Nephron progenitor cell (in vitro differentiated cells): ENCODE measurements around the gene TELO2.

Experiments used
- DNase-seq: peaks from one replicate; pipeline ENCODE4 v3.0.0; 2021
- H3K27ac Mint-ChIP-seq: 2 replicates; pipeline ENCODE4 v1.8.0; 2021; ENCODE audit warnings: mild to moderate bottlenecking, moderate library complexity, mixed read lengths
- H3K27me3 Mint-ChIP-seq: 2 replicates; pipeline ENCODE4 v1.8.0; 2021; ENCODE audit warnings: mild to moderate bottlenecking, low read depth, mixed read lengths; ENCODE audit not compliant: poor library complexity
- H3K36me3 Mint-ChIP-seq: 2 replicates; pipeline ENCODE4 v1.8.0; 2021; ENCODE audit warnings: low read depth, mixed read lengths
- H3K4me1 Mint-ChIP-seq: 2 replicates; pipeline ENCODE4 v1.8.0; 2021; ENCODE audit warnings: mixed read lengths
- H3K4me3 Mint-ChIP-seq: 2 replicates; pipeline ENCODE4 v1.8.0; 2021; ENCODE audit warnings: mild to moderate bottlenecking, moderate library complexity, mixed read lengths
- H3K9me3 Mint-ChIP-seq: 2 replicates; pipeline ENCODE4 v1.8.0; 2021; ENCODE audit warnings: mild to moderate bottlenecking, moderate library complexity, mixed read lengths
- TF ChIP-seq, protein P1 (sequence below): fragments of 200-600 bp; sonication (generic); IDR thresholded peaks from 2 replicates; pipeline ENCODE4 v1.5.0; 2021; ENCODE audit warnings: antibody characterized with exemption

The TELO2 gene

GRCh38 chr16:1499756-1500464 lies 6.8 kb downstream of the TELO2 start:
- no peak overlapping the region for H3K27ac Mint-ChIP-seq
- no peaks in the 10 kb centered on the region for H3K4me1 Mint-ChIP-seq
- H3K4me3 Mint-ChIP-seq: no peak overlapping the region
- TF ChIP-seq, protein P1, sequence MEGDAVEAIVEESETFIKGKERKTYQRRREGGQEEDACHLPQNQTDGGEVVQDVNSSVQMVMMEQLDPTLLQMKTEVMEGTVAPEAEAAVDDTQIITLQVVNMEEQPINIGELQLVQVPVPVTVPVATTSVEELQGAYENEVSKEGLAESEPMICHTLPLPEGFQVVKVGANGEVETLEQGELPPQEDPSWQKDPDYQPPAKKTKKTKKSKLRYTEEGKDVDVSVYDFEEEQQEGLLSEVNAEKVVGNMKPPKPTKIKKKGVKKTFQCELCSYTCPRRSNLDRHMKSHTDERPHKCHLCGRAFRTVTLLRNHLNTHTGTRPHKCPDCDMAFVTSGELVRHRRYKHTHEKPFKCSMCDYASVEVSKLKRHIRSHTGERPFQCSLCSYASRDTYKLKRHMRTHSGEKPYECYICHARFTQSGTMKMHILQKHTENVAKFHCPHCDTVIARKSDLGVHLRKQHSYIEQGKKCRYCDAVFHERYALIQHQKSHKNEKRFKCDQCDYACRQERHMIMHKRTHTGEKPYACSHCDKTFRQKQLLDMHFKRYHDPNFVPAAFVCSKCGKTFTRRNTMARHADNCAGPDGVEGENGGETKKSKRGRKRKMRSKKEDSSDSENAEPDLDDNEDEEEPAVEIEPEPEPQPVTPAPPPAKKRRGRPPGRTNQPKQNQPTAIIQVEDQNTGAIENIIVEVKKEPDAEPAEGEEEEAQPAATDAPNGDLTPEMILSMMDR: no peak
- no peaks in the 10 kb centered on the region for H3K27me3 Mint-ChIP-seq
- no peak for DNase-seq
- H3K9me3 Mint-ChIP-seq: no peaks in the 10 kb centered on the region
- H3K36me3 Mint-ChIP-seq: peaks cover 22% of the 10 kb centered on the region

- H3K4me1 Mint-ChIP-seq: no peaks in the 10 kb centered on the region
- no peak overlapping the region for H3K4me3 Mint-ChIP-seq
- DNase-seq: no peak
- TF ChIP-seq, protein P1: no peak
- H3K9me3 Mint-ChIP-seq: no peaks in the 10 kb centered on the region
- no peaks in the 10 kb centered on the region for H3K27me3 Mint-ChIP-seq
- peaks cover 22% of the 10 kb centered on the region for H3K36me3 Mint-ChIP-seq
- no peak overlapping the region for H3K27ac Mint-ChIP-seq
These were observed 7.4 kb downstream of the TELO2 start for GRCh38 chr16:1500465-1501150.

DNA sequence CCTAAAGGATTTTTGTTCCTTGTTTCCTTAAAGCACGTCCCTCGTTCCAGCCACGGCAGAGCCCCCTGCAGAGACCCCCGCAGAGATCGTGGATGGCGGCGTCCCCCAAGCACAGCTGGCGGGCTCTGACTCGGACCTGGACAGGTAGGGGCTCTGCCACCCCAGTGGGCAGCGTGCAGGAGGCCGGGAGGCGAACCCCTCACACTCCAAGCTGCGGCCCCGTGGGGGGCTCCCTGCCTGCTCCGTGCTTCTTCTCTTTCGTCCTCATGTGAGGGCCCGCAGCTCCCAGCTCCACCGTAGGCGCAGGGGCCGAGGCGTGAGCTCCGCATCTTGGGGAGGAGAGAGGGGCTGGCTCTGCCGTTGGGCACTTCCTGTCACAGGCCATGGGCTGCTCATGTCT lies 8.5 kb downstream of the TELO2 start:
- Mint-ChIP-seq H3K27ac (no peak overlapping the region), H3K9me3 (no peaks in the 10 kb centered on the region), H3K4me1 (no peaks in the 10 kb centered on the region), H3K36me3 (peaks cover 22% of the 10 kb centered on the region), H3K27me3 (no peaks in the 10 kb centered on the region), H3K4me3 (no peak overlapping the region)
- TF ChIP-seq, protein P1: no peak
- DNase-seq: no peak

DNA sequence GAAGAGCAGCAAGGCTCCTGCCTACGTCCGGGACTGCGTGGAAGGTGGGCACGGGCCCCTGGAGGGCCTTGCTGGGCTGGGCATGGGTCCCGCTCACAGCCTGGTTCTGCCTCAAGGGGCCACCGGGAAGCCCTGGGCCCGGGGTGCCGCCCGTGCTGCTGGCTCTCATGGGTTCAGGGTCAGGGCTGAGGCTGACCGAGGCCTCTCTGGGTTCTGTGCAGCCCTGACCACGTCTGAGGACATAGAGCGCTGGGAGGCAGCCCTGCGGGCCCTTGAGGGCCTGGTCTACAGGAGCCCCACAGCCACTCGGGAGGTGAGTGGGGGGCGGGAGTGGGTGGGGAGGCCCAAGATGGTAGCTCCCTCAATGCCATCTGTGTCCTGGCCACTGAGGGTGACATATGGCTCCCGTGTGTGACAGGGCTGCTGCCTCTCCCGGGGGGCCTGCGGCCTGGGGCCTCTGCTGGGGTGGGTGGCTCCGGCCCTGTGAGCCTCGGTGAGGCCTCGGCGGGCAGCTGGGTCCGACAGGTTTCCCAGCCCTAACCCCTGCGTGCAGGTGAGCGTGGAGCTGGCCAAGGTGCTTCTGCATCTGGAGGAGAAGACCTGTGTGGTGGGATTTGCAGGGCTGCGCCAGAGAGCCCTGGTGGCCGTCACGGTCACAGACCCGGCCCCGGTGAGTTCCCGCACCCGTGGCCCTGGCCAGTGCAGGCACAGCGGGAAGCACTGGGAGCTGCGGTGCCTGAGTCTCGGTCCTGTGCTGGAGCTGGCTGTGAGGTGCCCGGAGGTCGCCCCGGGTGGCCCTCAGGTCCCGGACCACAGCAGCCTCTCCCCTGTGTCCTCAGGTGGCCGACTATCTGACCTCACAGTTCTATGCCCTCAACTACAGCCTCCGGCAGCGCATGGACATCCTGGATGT lies 9.2 kb downstream of the TELO2 start:
- Mint-ChIP-seq H3K4me3 (no peak overlapping the region), H3K4me1 (no peaks in the 10 kb centered on the region), H3K27me3 (no peaks in the 10 kb centered on the region), H3K27ac (no peak overlapping the region), H3K36me3 (peaks cover 24% of the 10 kb centered on the region), H3K9me3 (no peaks in the 10 kb centered on the region)
- TF ChIP-seq, protein P1: no peak
- no peak for DNase-seq

- no peak for DNase-seq
- no peaks in the 10 kb centered on the region for H3K4me1 Mint-ChIP-seq
- TF ChIP-seq, protein P1: no peak
- no peak overlapping the region for H3K27ac Mint-ChIP-seq
- H3K9me3 Mint-ChIP-seq: no peaks in the 10 kb centered on the region
- H3K36me3 Mint-ChIP-seq: peaks cover 27% of the 10 kb centered on the region
- H3K27me3 Mint-ChIP-seq: no peaks in the 10 kb centered on the region
- no peak overlapping the region for H3K4me3 Mint-ChIP-seq
These were observed 10.2 kb downstream of the TELO2 start for GRCh38 chr16:1503110-1503955.
